ENCODE data around the gene CD19.
"Not testable (repeated sequence)": the region's sequence is repeated elsewhere in the genome, so short reads cannot be mapped to it uniquely, and the experiment has no call there.

CD19 gene

GRCh38 chr16:28931801-28932225, at the start of gene CD19:
TSS of gene CD19 (plus strand) at chr16:28931971. CDS start at chr16:28932001, 30 bp downstream.
- DNase-seq (ENCODE audit: low spot score), result no peak

GRCh38 chr16:28882551-28883160, 49.1 kb upstream of the CD19 start:
- DNase-seq (ENCODE audit: low spot score), result no peak

- no peak for DNase-seq (ENCODE audit: low spot score)
Observed at GRCh38 chr16:28883221-28883996, 48.4 kb upstream of the CD19 start.

GRCh38 chr16:28884045-28884444, 47.7 kb upstream of the CD19 start:
- DNase-seq (ENCODE audit: low spot score), result no peak

GRCh38 chr16:28886945-28887344, 44.8 kb upstream of the CD19 start:
- DNase-seq (ENCODE audit: low spot score), result no peak

GRCh38 chr16:28890355-28890754, 41.4 kb upstream of the CD19 start:
- DNase-seq (ENCODE audit: low spot score), result not testable (repeated sequence)

- DNase-seq (ENCODE audit: low spot score), result no peak
Observed at GRCh38 chr16:28891964-28892890, 39.5 kb upstream of the CD19 start.

GRCh38 chr16:28893291-28893690, 38.5 kb upstream of the CD19 start:
- DNase-seq (ENCODE audit: low spot score), result no peak

- DNase-seq (ENCODE audit: low spot score), result no peak
Observed at GRCh38 chr16:28895609-28896008, 36.2 kb upstream of the CD19 start.

- DNase-seq (ENCODE audit: low spot score), result no peak
Observed at GRCh38 chr16:28897826-28898225, 33.9 kb upstream of the CD19 start.

GRCh38 chr16:28898266-28898665, 33.5 kb upstream of the CD19 start:
- DNase-seq (ENCODE audit: low spot score), result no peak

- DNase-seq (ENCODE audit: low spot score), result no peak
Observed at GRCh38 chr16:28898942-28899341, 32.8 kb upstream of the CD19 start.

GRCh38 chr16:28899882-28900590, 31.7 kb upstream of the CD19 start:
- DNase-seq (ENCODE audit: low spot score), result no peak

GRCh38 chr16:28900601-28901000, 31.2 kb upstream of the CD19 start:
- DNase-seq (ENCODE audit: low spot score), result no peak

GRCh38 chr16:28901862-28902261, 29.9 kb upstream of the CD19 start:
- no peak for DNase-seq (ENCODE audit: low spot score)

- DNase-seq (ENCODE audit: low spot score), result no peak
Observed at GRCh38 chr16:28902909-28903308, 28.9 kb upstream of the CD19 start.

- no peak for DNase-seq (ENCODE audit: low spot score)
Observed at GRCh38 chr16:28903344-28904042, 28.3 kb upstream of the CD19 start.

GRCh38 chr16:28904363-28904762, 27.4 kb upstream of the CD19 start:
- no peak for DNase-seq (ENCODE audit: low spot score)

- DNase-seq (ENCODE audit: low spot score), result no peak
Observed at GRCh38 chr16:28904828-28905227, 26.9 kb upstream of the CD19 start.

GRCh38 chr16:28905229-28905754, 26.5 kb upstream of the CD19 start:
- no peak for DNase-seq (ENCODE audit: low spot score)

- no peak for DNase-seq (ENCODE audit: low spot score)
Observed at GRCh38 chr16:28905800-28906372, 25.9 kb upstream of the CD19 start.
